Smooth muscle cell (in vitro differentiated cells): ENCODE results near the gene ARSG. TPM values are rescaled to one million over a fixed set of nuclear protein-coding genes. Genes with fewer than 3 reads are reported as not detected.
"Not testable (repeated sequence)": the region's sequence is repeated elsewhere in the genome, so short reads cannot be mapped to it uniquely, and the experiment has no call there.

Experiments
- DNase-seq: peaks from one replicate; lab custom pipeline; 2025; ENCODE audit not compliant: unreplicated experiment; lab: John Stamatoyannopoulos, UW
- H2AFZ ChIP-seq: fragments of 200-600 bp; sonication (generic); 2 replicates; pipeline ENCODE4 v1.6.0; 2016; ENCODE audit warnings: antibody characterized with exemption, low read depth, mild to moderate bottlenecking
- H3F3A ChIP-seq: fragments of 200-600 bp; sonication (generic); 2 replicates; pipeline ENCODE4 v1.6.0; 2017; ENCODE audit warnings: antibody characterized with exemption, low read depth
- H3K27ac ChIP-seq: fragments of 200-600 bp; sonication (generic); 2 replicates; pipeline ENCODE4 v1.5.1; 2016; ENCODE audit warnings: low read depth, mild to moderate bottlenecking
- H3K27me3 ChIP-seq: fragments of 200-600 bp; sonication (generic); 2 replicates; pipeline ENCODE4 v1.6.1; 2016; ENCODE audit warnings: low read depth, mild to moderate bottlenecking
- H3K36me3 ChIP-seq: fragments of 200-600 bp; sonication (generic); 2 replicates; pipeline ENCODE4 v1.5.1; 2016; ENCODE audit warnings: low read depth
- H3K4me1 ChIP-seq: fragments of 200-600 bp; sonication (generic); 2 replicates; pipeline ENCODE4 v1.5.1; 2016; ENCODE audit warnings: low read depth
- H3K4me2 ChIP-seq: fragments of 200-600 bp; sonication (generic); 2 replicates; pipeline ENCODE4 v1.6.0; 2016; ENCODE audit warnings: mild to moderate bottlenecking
- H3K4me3 ChIP-seq: fragments of 200-600 bp; sonication (generic); 2 replicates; pipeline ENCODE4 v1.5.1; 2016; ENCODE audit warnings: mild to moderate bottlenecking
- H3K79me2 ChIP-seq: fragments of 200-600 bp; sonication (generic); 2 replicates; pipeline ENCODE4 v1.6.0; 2016; ENCODE audit warnings: low read depth, mild to moderate bottlenecking
- H3K9ac ChIP-seq: fragments of 200-600 bp; sonication (generic); 2 replicates; pipeline ENCODE4 v1.6.0; 2016; ENCODE audit warnings: low read depth
- H3K9me3 ChIP-seq: fragments of 200-600 bp; sonication (generic); replicated peaks from 2 replicates; pipeline ENCODE4 v1.5.1; 2016; ENCODE audit warnings: low read depth
- H4K20me1 ChIP-seq: fragments of 200-600 bp; sonication (generic); 2 replicates; pipeline ENCODE4 v1.6.0; 2016; ENCODE audit warnings: low read depth
- WGBS: methylation state at CpG from one replicate; pipeline ENCODE4 v1.1.7; 2016; ENCODE audit warnings: low lambda C conversion rate; 5-methylcytosine and 5-hydroxymethylcytosine counted together
- polyA plus RNA-seq: library from polyadenylated mRNA; unstranded; fragments of >200 nt; fragmentation: Nextera tagmentation; extraction: Ambion mirVana; gene quantifications from 2 replicates; pipeline ENCODE4 v1.2.1, GENCODE V29; 2016
- total RNA-seq: library from RNA; depleted of rRNA; stranded (reverse); fragments of >200 nt; gene quantifications from 2 replicates; pipeline ENCODE4 v1.2.3, GENCODE V29; 2014
- TF ChIP-seq, protein P1 (sequence below): fragments of 200-600 bp; sonication (generic); IDR thresholded peaks from 2 replicates; pipeline ENCODE4 v1.5.1; 2017; ENCODE audit warnings: borderline replicate concordance, mild to moderate bottlenecking, antibody characterized with exemption; ENCODE audit not compliant: insufficient read depth, poor library complexity, severe bottlenecking

The ARSG gene
- total and polyA plus RNA-seq, 2 experiments from 2014 or later = 1.0 to 2.4 TPM

DNA sequence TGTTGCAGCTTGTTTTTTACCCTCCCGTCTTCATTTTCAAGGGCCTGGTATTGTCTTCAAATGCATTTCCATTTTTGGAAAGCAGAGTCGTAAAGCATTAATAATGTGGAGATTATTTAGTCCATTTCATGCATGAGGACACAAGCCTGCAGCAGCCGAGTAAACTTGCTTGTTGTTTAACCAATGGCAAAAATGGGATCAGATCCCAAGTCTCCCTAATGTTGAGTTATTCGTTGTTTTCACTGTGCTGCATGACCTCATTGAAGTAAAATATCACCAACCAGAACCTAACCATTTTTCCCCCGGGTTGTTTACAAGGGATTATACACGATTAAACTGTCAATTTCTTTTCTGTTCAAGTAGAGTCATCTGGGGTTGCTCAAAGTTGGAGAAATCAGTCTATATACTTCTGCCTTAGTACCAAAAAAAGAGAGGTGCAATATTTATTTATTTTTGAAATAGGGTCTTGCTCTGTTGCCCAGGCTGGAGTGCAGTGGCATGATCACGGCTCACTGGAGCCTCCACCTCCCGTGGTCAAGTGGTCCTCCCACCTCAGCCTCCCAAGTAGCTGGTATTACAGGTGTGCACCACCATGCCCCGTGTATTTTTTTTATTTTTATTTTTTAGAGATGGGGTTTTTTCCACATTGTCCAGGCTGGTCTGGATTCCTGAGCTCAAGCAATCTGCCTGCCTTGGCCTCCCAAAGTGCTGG lies 31.1 kb upstream of the ARSG start:
- Histone ChIP-seq H3K4me3 (no peak overlapping the region), H3K9me3 (no peaks in the 10 kb centered on the region), H3K79me2 (no peaks in the 10 kb centered on the region), H3K27me3 (no peaks in the 10 kb centered on the region), H4K20me1 (no peaks in the 10 kb centered on the region), H3K27ac (no peak overlapping the region), H2AFZ (no peak overlapping the region), H3K4me2 (no peak overlapping the region), H3K36me3 (no peaks in the 10 kb centered on the region), H3F3A (no peaks in the 10 kb centered on the region), H3K9ac (no peak overlapping the region), H3K4me1 (peaks cover 4% of the 10 kb centered on the region)
- DNase-seq = no peak
- TF ChIP-seq, protein P1, sequence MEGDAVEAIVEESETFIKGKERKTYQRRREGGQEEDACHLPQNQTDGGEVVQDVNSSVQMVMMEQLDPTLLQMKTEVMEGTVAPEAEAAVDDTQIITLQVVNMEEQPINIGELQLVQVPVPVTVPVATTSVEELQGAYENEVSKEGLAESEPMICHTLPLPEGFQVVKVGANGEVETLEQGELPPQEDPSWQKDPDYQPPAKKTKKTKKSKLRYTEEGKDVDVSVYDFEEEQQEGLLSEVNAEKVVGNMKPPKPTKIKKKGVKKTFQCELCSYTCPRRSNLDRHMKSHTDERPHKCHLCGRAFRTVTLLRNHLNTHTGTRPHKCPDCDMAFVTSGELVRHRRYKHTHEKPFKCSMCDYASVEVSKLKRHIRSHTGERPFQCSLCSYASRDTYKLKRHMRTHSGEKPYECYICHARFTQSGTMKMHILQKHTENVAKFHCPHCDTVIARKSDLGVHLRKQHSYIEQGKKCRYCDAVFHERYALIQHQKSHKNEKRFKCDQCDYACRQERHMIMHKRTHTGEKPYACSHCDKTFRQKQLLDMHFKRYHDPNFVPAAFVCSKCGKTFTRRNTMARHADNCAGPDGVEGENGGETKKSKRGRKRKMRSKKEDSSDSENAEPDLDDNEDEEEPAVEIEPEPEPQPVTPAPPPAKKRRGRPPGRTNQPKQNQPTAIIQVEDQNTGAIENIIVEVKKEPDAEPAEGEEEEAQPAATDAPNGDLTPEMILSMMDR = no peak
- WGBS = 88% methylated on average over 9 of the region's 9 CpGs

DNA sequence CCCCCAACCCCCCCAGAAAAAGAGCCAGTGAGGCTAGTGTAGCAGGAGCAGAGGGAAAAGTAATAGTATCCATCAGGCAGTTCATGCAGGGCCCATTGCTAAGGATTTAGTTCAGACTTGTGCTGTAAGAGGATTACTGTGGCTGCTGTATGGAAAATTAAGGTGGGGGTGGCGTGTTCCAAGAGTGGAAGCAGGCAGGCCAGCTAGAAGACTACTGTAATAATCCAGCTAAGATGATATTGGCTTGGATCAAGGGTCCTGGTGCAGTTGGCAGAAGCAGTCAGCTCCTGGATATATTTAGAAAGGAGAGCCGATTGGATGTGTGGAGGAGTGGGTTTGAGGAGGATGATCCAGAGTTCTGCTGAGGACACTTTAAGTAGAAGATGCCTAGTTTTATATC lies 28.8 kb upstream of the ARSG start:
- not testable (repeated sequence) for H4K20me1 ChIP-seq, H2AFZ ChIP-seq, H3K9ac ChIP-seq, H3K79me2 ChIP-seq, H3K27ac ChIP-seq, DNase-seq, H3K4me2 ChIP-seq, H3K4me1 ChIP-seq, H3F3A ChIP-seq, H3K36me3 ChIP-seq, H3K4me3 ChIP-seq, H3K27me3 ChIP-seq, H3K9me3 ChIP-seq
- 69% methylated on average over 2 of the region's 2 CpGs for WGBS

DNA sequence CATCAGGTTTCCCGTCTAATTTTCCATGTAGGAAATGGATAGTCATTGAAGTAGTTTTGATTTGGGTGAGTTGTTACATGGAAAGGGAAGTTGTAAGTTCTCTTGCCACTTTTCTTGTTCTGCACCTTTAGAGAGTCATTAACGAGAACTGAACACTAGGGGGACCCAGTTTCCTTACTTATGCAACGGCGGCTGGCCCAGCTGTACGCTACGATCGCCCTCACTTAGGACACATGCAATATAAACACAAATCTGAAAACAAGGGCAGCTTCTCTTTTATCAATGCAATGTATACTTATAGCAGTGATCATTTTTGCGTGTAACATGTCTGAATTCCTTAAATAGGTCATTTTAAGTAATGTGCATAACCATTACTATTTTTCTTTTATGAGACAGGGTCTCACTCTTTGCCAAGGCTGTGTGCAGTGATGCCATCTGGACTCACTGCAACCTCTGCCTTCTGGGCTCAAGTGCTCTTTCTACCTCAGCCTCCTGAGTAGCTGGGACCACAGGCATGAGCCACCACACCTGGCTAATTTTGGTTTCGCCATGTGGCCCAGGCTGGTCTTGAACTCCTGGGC lies 28.1 kb upstream of the ARSG start:
- H2AFZ ChIP-seq, H3K9me3 ChIP-seq, H3K9ac ChIP-seq, H3K36me3 ChIP-seq, H3F3A ChIP-seq, H3K27me3 ChIP-seq, H3K79me2 ChIP-seq, H4K20me1 ChIP-seq, H3K4me2 ChIP-seq, H3K4me1 ChIP-seq, DNase-seq, H3K4me3 ChIP-seq, H3K27ac ChIP-seq: not testable (repeated sequence)
- 12% methylated on average over 9 of the region's 9 CpGs for WGBS
- TF ChIP-seq, protein P1 = peak; percentile 48

DNA sequence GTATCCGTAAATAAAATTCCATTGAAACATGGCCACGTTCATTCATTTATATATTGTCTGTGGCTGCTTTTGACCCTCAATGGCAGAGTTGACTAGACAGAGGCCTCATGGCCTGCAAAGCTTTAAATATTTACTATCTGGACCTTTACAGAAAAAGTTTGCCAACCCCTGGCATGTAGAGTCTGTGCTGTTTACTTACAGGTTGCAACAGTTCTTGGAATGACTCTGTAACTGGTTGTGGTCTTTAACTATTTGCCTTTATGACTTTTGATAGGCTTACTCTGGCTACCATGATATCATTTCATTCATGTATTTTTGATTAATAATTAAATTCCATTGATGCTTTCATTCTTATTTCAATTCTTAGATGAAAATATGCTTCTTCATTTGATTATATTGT lies 25.5 kb upstream of the ARSG start:
- H3K4me2 ChIP-seq, H4K20me1 ChIP-seq, H3K27me3 ChIP-seq, H2AFZ ChIP-seq, H3K9ac ChIP-seq, H3K9me3 ChIP-seq, H3F3A ChIP-seq, H3K36me3 ChIP-seq, H3K79me2 ChIP-seq, DNase-seq, H3K4me1 ChIP-seq, H3K4me3 ChIP-seq, H3K27ac ChIP-seq: not testable (repeated sequence)
- 85% methylated on average over 2 of the region's 2 CpGs for WGBS

DNA sequence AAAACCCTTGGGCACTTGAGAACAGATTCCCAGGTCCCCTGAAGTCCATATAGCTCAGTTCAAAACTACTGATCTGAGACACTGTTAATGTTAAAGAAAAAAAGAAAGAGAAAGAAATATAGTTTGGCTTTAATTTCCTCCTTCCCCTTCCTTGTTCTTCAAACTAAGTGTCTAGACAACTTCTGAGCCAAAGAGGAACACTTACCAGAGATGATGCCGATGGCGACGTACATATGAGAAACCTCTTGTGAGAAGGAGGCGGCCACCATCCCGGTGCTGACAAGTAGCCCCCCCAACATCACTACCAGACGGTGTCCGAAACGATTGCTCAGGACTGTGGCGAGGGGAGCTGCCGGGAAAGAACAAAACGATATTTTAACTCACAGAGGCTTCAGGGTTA lies 17.6 kb upstream of the ARSG start:
- Histone ChIP-seq H3K9me3 (no peaks in the 10 kb centered on the region), H3K4me1 (no peaks in the 10 kb centered on the region), H3K36me3 (no peaks in the 10 kb centered on the region), H3K79me2 (no peaks in the 10 kb centered on the region), H3K27me3 (no peaks in the 10 kb centered on the region), H3K27ac (no peak overlapping the region), H4K20me1 (no peaks in the 10 kb centered on the region), H3K4me3 (no peak overlapping the region), H3K9ac (no peak overlapping the region), H2AFZ (no peak overlapping the region), H3F3A (no peaks in the 10 kb centered on the region), H3K4me2 (no peak overlapping the region)
- WGBS = 91% methylated on average over 11 of the region's 11 CpGs
- TF ChIP-seq, protein P1 = no peak
- DNase-seq = no peak

DNA sequence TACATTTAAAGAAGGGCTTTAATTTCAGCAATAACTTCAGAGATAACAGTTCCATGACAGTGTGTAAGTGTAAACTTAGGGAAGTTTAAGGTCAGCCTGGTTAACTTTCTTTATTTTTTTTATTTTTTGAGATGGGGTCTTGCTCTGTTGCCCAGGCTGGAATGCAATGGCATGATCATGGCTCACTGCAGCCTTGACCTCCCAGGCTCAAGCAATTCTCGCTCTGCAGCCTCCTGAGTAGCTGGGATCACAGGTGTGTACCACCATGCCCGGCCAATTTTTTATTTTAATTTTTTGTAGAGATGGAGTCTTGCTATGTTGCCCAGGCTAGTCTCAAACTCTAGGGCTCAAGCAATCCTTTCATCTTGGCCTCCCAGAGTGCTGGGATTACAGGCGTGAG lies 15.0 kb upstream of the ARSG start:
- 94% methylated on average over 3 of the region's 3 CpGs for WGBS
- not testable (repeated sequence) for H3F3A ChIP-seq, H2AFZ ChIP-seq, H3K4me1 ChIP-seq, H3K9me3 ChIP-seq, H3K4me3 ChIP-seq, H3K36me3 ChIP-seq, H4K20me1 ChIP-seq, H3K27ac ChIP-seq, H3K4me2 ChIP-seq, H3K79me2 ChIP-seq, DNase-seq, H3K27me3 ChIP-seq, H3K9ac ChIP-seq
